SK-N-SH (cell line): ENCODE results near the gene SCN4A. TPM values are rescaled to one million over a fixed set of nuclear protein-coding genes. Genes with fewer than 3 reads are reported as not detected.

Experiments
- CTCF ChIA-PET: fragments of 300-600, 350-600 bp; formaldehyde crosslinking; extraction: SDS; loops from one replicate; lab custom pipeline; 2021; lab: Yijun Ruan, JAX
- POLR2A ChIA-PET: fragments of 350-600 bp; sonication (Branson Sonifier 250); formaldehyde crosslinking; extraction: SDS; loops from one replicate; lab custom pipeline; 2020; ENCODE audit warnings: antibody characterized with exemption, inconsistent platforms; lab: Yijun Ruan, JAX
- DNase-seq: peaks from one replicate; pipeline ENCODE4 v3.0.0; 2012
- H2AFZ ChIP-seq: fragments of 200-600 bp; sonication (generic); 2 replicates; pipeline ENCODE4 v1.8.1; 2016; ENCODE audit warnings: antibody characterized with exemption, mild to moderate bottlenecking, low read depth
- H3F3A ChIP-seq: fragments of 200-600 bp; sonication (generic); replicated peaks from 2 replicates; pipeline ENCODE3; 2016; ENCODE audit warnings: antibody characterized with exemption, mild to moderate bottlenecking; ENCODE audit not compliant: insufficient read depth
- H3K27ac ChIP-seq, 2 experiments: fragments of 200-500 bp in 1 of 2; fragments of 200-600 bp in 1 of 2; sonication (Bioruptor generic) in 1 of 2; sonication (generic), shearing (Covaris generic) in 1 of 2; 2 replicates each; pipeline versions ENCODE4 v1.5.1 to v1.6.1; 2014 to 2016; ENCODE audit warnings: low read depth in 2 of 2, inconsistent platforms in 1 of 2, low read length in 1 of 2, mild to moderate bottlenecking in 1 of 2, mixed read lengths in 1 of 2
- H3K27me3 ChIP-seq: fragments of 200-600 bp; sonication (generic), shearing (Covaris generic); 2 replicates; pipeline ENCODE4 v1.6.1; 2016; ENCODE audit warnings: mixed run types; ENCODE audit not compliant: insufficient read depth
- H3K36me3 ChIP-seq, 2 experiments: fragments of 200-500 bp in 1 of 2; fragments of 200-600 bp in 1 of 2; sonication (Bioruptor generic) in 1 of 2; sonication (generic) in 1 of 2; replicated peaks in 1 of 2; 2 replicates each; pipeline versions ENCODE3 to v1.5.1; 2014 to 2016; ENCODE audit warnings: low read length in 1 of 2, mild to moderate bottlenecking in 1 of 2; ENCODE audit not compliant: insufficient read depth in 2 of 2, control insufficient read depth in 1 of 2
- H3K4me1 ChIP-seq, 2 experiments: fragments of 200-500 bp in 1 of 2; fragments of 200-600 bp in 1 of 2; sonication (Bioruptor generic) in 1 of 2; sonication (generic), shearing (Covaris generic) in 1 of 2; 2 replicates each; pipeline versions ENCODE4 v1.5.1 to v1.6.1; 2014 to 2016; ENCODE audit warnings: low read depth in 1 of 2, low read length in 1 of 2, mixed run types in 1 of 2; ENCODE audit not compliant: insufficient read depth in 2 of 2, control insufficient read depth in 1 of 2
- H3K4me2 ChIP-seq: fragments of 200-600 bp; sonication (generic), shearing (Covaris generic); 2 replicates; pipeline ENCODE4 v1.6.1; 2017; ENCODE audit warnings: mixed run types
- H3K4me3 ChIP-seq, 2 experiments: fragments of 200-500 bp in 1 of 2; fragments of 200-600 bp in 1 of 2; sonication (Bioruptor generic) in 1 of 2; sonication (generic), shearing (Covaris generic) in 1 of 2; 2 replicates each; pipeline versions ENCODE4 v1.5.1 to v1.8.1; 2014 to 2016; ENCODE audit warnings: low read depth in 2 of 2, inconsistent platforms in 1 of 2, low read length in 1 of 2, mild to moderate bottlenecking in 1 of 2, mixed read lengths in 1 of 2, moderate library complexity in 1 of 2
- H3K79me2 ChIP-seq: fragments of 200-600 bp; sonication (generic); 2 replicates; pipeline ENCODE4 v1.8.1; 2017; ENCODE audit warnings: mild to moderate bottlenecking; ENCODE audit not compliant: insufficient read depth
- H3K9ac ChIP-seq: fragments of 200-600 bp; sonication (generic); 2 replicates; pipeline ENCODE4 v1.6.1; 2017; ENCODE audit warnings: mixed run types
- H3K9me2 ChIP-seq: fragments of 200-600 bp; sonication (generic); 2 replicates; pipeline ENCODE4 v1.6.1; 2017; ENCODE audit warnings: mixed run types
- H3K9me3 ChIP-seq: fragments of 200-600 bp; sonication (generic); 2 replicates; pipeline ENCODE4 v1.6.1; 2017; ENCODE audit warnings: mixed run types, mild to moderate bottlenecking, moderate library complexity
- H4K20me1 ChIP-seq: fragments of 200-600 bp; sonication (generic); 2 replicates; pipeline ENCODE4 v1.6.1; 2017; ENCODE audit warnings: mild to moderate bottlenecking, mixed run types; ENCODE audit not compliant: insufficient read depth
- ELF1 ChIP-seq: IDR thresholded peaks from 2 replicates; pipeline ENCODE4 v1.4.0; 2012
- EP300 ChIP-seq, 2 experiments: IDR thresholded peaks; 2 replicates each; pipeline versions ENCODE4 v1.4.0 to v1.6.1; 2012; ENCODE audit warnings: borderline replicate concordance in 1 of 2, low read depth in 1 of 2, low read length in 1 of 2
- EZH2phosphoT487 ChIP-seq: fragments of 200-600 bp; sonication (generic); IDR thresholded peaks from 2 replicates; pipeline ENCODE4 v1.6.1; 2017; ENCODE audit warnings: low read depth, mixed run types, mild to moderate bottlenecking, antibody characterized with exemption, moderate library complexity, borderline replicate concordance
- FOSL2 ChIP-seq: IDR thresholded peaks from 2 replicates; pipeline ENCODE4 v1.4.0; 2012; ENCODE audit warnings: low read depth, mild to moderate bottlenecking, moderate library complexity, borderline replicate concordance
- FOXM1 ChIP-seq: IDR thresholded peaks from 2 replicates; pipeline ENCODE4 v1.4.0; 2012; ENCODE audit warnings: low read depth, mild to moderate bottlenecking
- GABPA ChIP-seq: IDR thresholded peaks from 2 replicates; pipeline ENCODE4 v1.4.0; 2012; ENCODE audit warnings: low read depth, mild to moderate bottlenecking
- GATA2 ChIP-seq: sonication (generic); formaldehyde crosslinking; IDR thresholded peaks from 2 replicates; pipeline ENCODE4 v1.5.0; 2020; ENCODE audit warnings: mild to moderate bottlenecking, missing genetic modification reagents
- JUND ChIP-seq: IDR thresholded peaks from 2 replicates; pipeline ENCODE4 v1.4.0; 2012
- MXI1 ChIP-seq: IDR thresholded peaks from 2 replicates; pipeline ENCODE4 v1.6.1; 2012; ENCODE audit warnings: mild to moderate bottlenecking, low read depth, low read length, improper control_type of control experiment
- NRF1 ChIP-seq: IDR thresholded peaks from 2 replicates; pipeline ENCODE4 v1.6.1; 2012; ENCODE audit warnings: low read depth, mild to moderate bottlenecking, low read length
- RCOR1 ChIP-seq: fragments of 150-350 bp; IDR thresholded peaks from 2 replicates; pipeline ENCODE4 v1.6.1; 2017; ENCODE audit warnings: antibody characterized with exemption, low read length
- YY1 ChIP-seq: IDR thresholded peaks from 2 replicates; pipeline ENCODE4 v1.4.0; 2012; ENCODE audit warnings: low read depth, mild to moderate bottlenecking
- WGBS: methylation state at CpG from one replicate; pipeline ENCODE4 v1.1.6; 2017; ENCODE audit warnings: low lambda C conversion rate; 5-methylcytosine and 5-hydroxymethylcytosine counted together
- polyA plus RNA-seq, 3 experiments: library from polyadenylated mRNA; depleted of rRNA; stranded (reverse); fragments of >200 nt; gene quantifications; 2 replicates each; pipeline ENCODE4 v1.2.3, GENCODE V29; 2012
- TF ChIP-seq, protein P1 (sequence below): IDR thresholded peaks from 2 replicates; pipeline ENCODE4; 2012
- TF ChIP-seq, protein P2 (sequence below): IDR thresholded peaks from 2 replicates; pipeline ENCODE4 v1.6.1; 2012; ENCODE audit warnings: mild to moderate bottlenecking, low read depth, low read length, moderate library complexity
- TF ChIP-seq, protein P3 (sequence below): IDR thresholded peaks from 2 replicates; pipeline ENCODE4 v1.4.0; 2012; ENCODE audit warnings: low read depth, borderline replicate concordance
- TF ChIP-seq, protein P4 (sequence below): fragments of 150-350 bp; IDR thresholded peaks from 2 replicates; pipeline ENCODE4 v1.6.1; 2016; ENCODE audit warnings: mild to moderate bottlenecking, low read depth, low read length

Gene SCN4A
- polyA plus RNA-seq, 1 of the 3 experiments (the other 2 are of a cell fraction) = not detected

DNA sequence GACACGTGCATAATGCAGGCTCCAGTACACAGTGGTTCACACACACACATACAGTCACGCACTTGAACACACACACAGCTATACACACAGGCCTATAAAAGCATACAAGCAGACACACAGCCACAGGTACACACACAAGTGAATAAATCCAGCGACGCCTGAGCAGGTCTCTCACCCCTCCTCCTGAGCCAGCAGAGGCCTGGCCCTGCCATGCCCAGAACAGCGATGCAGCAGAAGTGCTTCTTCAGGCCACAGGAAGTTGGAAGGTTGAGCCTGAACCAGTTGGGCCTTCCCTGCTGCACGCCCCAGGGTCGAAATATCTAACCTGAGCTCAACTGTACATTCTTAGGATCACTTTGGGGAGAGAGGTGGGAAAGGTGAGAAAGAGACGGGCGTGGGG, 33.3 kb downstream of the SCN4A start:
- Histone ChIP-seq H2AFZ (no peak overlapping the region), H3K36me3 (no peaks in the 10 kb centered on the region), H3K9me2 (no peaks in the 10 kb centered on the region), H3K27me3 (peaks cover 11% of the 10 kb centered on the region; the same call in 1 of the 2 replicates), H3F3A (no peaks in the 10 kb centered on the region), H3K4me1 (no peaks in the 10 kb centered on the region), H3K27ac (no peak overlapping the region), H3K79me2 (no peaks in the 10 kb centered on the region), H4K20me1 (no peaks in the 10 kb centered on the region), H3K4me3 (no peak overlapping the region)
- 81% methylated on average over 9 of the region's 9 CpGs for WGBS
- TF ChIP-seq, protein P1, sequence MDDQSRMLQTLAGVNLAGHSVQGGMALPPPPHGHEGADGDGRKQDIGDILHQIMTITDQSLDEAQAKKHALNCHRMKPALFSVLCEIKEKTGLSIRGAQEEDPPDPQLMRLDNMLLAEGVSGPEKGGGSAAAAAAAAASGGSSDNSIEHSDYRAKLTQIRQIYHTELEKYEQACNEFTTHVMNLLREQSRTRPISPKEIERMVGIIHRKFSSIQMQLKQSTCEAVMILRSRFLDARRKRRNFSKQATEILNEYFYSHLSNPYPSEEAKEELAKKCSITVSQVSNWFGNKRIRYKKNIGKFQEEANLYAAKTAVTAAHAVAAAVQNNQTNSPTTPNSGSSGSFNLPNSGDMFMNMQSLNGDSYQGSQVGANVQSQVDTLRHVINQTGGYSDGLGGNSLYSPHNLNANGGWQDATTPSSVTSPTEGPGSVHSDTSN = no peak
- TF ChIP-seq, all 33 proteins: peak for 0
- CTCF ChIA-PET = interaction anchor here (0.9 to 3.7 kb wide), 6 partner anchors 11 to 86 kb away, joined by 3 to 24 read pairs (median 6); partner anchors contain the start of gene GH1
- Histone ChIP-seq H3K9ac (no peak overlapping the region), H3K9me3 (no peaks in the 10 kb centered on the region), H3K4me2 (no peak overlapping the region)
- DNase-seq = no peak
- POLR2A ChIA-PET = no interaction called here

DNA sequence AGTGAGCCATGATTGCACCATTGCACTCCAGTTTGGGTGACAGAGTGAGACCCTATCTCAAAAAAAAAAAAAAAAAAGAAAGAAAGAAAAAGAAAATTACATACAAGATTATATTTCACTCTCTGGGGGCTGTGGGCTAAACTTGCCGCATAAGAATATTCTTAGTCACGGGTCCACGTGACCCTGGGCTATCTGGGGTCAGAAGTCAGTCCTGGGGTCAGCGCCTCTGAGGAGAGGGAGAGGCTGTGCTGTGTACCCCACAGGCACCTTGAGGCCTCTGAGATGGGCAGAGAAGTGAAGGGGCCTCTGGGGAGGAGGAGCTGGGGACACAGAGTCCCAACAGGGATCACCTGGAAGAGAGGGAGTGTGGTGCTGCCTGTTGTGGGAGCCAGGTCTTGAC, 34.8 kb downstream of the SCN4A start:
- Histone ChIP-seq H3F3A (no peaks in the 10 kb centered on the region), H2AFZ (no peak overlapping the region), H3K4me1 (no peaks in the 10 kb centered on the region), H3K4me2 (no peak overlapping the region), H3K9ac (no peak overlapping the region), H3K9me2 (no peaks in the 10 kb centered on the region)
- 84% methylated on average over 4 of the region's 4 CpGs for WGBS
- CTCF ChIA-PET = interaction anchor here (1.1 to 2.2 kb wide), 5 partner anchors 8 to 88 kb away, joined by 4 to 10 read pairs (median 7); partner anchors contain the start of gene GH1
- TF ChIP-seq EP300 (IDR thresholded peaks at IDR 0.05; ENCODE audit: borderline replicate concordance in 1 of 2, low read depth in 1 of 2, low read length in 1 of 2) (no peak), NRF1 (no peak)
- TF ChIP-seq, protein P2, sequence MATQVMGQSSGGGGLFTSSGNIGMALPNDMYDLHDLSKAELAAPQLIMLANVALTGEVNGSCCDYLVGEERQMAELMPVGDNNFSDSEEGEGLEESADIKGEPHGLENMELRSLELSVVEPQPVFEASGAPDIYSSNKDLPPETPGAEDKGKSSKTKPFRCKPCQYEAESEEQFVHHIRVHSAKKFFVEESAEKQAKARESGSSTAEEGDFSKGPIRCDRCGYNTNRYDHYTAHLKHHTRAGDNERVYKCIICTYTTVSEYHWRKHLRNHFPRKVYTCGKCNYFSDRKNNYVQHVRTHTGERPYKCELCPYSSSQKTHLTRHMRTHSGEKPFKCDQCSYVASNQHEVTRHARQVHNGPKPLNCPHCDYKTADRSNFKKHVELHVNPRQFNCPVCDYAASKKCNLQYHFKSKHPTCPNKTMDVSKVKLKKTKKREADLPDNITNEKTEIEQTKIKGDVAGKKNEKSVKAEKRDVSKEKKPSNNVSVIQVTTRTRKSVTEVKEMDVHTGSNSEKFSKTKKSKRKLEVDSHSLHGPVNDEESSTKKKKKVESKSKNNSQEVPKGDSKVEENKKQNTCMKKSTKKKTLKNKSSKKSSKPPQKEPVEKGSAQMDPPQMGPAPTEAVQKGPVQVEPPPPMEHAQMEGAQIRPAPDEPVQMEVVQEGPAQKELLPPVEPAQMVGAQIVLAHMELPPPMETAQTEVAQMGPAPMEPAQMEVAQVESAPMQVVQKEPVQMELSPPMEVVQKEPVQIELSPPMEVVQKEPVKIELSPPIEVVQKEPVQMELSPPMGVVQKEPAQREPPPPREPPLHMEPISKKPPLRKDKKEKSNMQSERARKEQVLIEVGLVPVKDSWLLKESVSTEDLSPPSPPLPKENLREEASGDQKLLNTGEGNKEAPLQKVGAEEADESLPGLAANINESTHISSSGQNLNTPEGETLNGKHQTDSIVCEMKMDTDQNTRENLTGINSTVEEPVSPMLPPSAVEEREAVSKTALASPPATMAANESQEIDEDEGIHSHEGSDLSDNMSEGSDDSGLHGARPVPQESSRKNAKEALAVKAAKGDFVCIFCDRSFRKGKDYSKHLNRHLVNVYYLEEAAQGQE = no peak
- TF ChIP-seq, all 33 proteins: peak for 0
- no peaks in the 10 kb centered on the region for H3K79me2 ChIP-seq
- H3K27me3 ChIP-seq = peaks cover 13% of the 10 kb centered on the region; the same call in 1 of the 2 replicates
- DNase-seq = no peak
- no peaks in the 10 kb centered on the region for H3K9me3 ChIP-seq
- H3K27ac ChIP-seq = no peak overlapping the region
- no peak overlapping the region for H3K4me3 ChIP-seq
- no peaks in the 10 kb centered on the region for H4K20me1 ChIP-seq
- POLR2A ChIA-PET = no interaction called here
- no peaks in the 10 kb centered on the region for H3K36me3 ChIP-seq

DNA sequence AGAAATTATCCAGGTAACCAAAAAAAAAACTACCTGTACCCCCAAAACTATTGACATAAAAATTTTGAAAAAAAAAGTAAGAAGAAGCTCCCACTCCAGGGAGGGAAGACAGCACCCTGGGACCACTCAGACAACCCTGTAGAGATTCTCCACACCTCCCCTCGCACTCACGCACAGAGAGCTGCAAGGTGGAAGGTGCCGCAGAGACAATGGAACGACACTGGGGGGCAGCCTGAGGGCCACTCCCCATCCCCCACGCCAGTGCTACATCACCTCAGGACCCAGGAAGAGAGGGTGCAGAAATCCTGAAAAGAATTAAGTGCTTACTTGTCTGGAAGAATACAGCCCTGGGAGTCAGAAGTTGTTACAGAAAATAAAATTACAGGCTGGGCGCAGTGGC, 35.4 kb downstream of the SCN4A start:
- ChIA-PET CTCF (interaction anchor here (1.2 to 2.2 kb wide), 6 partner anchors 9 to 88 kb away, joined by 3 to 10 read pairs (median 6); partner anchors contain the start of gene GH1), POLR2A (no interaction called here)
- H4K20me1 ChIP-seq = no peaks in the 10 kb centered on the region
- no peak overlapping the region for H3K9ac ChIP-seq
- H3K27ac ChIP-seq = no peak overlapping the region
- H3K27me3 ChIP-seq = peaks cover 13% of the 10 kb centered on the region; the same call in 1 of the 2 replicates
- no peak overlapping the region for H3K4me3 ChIP-seq
- WGBS = 71% methylated on average over 6 of the region's 6 CpGs
- H3K4me1 ChIP-seq = no peaks in the 10 kb centered on the region
- H3K36me3 ChIP-seq = no peaks in the 10 kb centered on the region
- DNase-seq = no peak
- no peaks in the 10 kb centered on the region for H3F3A ChIP-seq
- no peaks in the 10 kb centered on the region for H3K9me3 ChIP-seq
- no peaks in the 10 kb centered on the region for H3K9me2 ChIP-seq
- no peaks in the 10 kb centered on the region for H3K79me2 ChIP-seq
- no peak overlapping the region for H3K4me2 ChIP-seq
- H2AFZ ChIP-seq = no peak overlapping the region
- TF ChIP-seq ELF1 (no peak), FOXM1 (no peak), GATA2 (CRISPR knock-in tag) (no peak), JUND (no peak), GABPA (no peak), YY1 (no peak), FOSL2 (no peak), RCOR1 (no peak), EZH2phosphoT487 (no peak), MXI1 (no peak)
- TF ChIP-seq, protein P3, sequence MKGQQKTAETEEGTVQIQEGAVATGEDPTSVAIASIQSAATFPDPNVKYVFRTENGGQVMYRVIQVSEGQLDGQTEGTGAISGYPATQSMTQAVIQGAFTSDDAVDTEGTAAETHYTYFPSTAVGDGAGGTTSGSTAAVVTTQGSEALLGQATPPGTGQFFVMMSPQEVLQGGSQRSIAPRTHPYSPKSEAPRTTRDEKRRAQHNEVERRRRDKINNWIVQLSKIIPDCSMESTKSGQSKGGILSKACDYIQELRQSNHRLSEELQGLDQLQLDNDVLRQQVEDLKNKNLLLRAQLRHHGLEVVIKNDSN = no peak
- TF ChIP-seq, protein P4, sequence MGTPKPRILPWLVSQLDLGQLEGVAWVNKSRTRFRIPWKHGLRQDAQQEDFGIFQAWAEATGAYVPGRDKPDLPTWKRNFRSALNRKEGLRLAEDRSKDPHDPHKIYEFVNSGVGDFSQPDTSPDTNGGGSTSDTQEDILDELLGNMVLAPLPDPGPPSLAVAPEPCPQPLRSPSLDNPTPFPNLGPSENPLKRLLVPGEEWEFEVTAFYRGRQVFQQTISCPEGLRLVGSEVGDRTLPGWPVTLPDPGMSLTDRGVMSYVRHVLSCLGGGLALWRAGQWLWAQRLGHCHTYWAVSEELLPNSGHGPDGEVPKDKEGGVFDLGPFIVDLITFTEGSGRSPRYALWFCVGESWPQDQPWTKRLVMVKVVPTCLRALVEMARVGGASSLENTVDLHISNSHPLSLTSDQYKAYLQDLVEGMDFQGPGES = no peak
